Measurements from ENCODE around the gene BHLHA9. TPM values are rescaled to one million over a fixed set of nuclear protein-coding genes. Genes with fewer than 3 reads are reported as not detected.
A peak's percentile ranks its signal among the peaks of the same experiment; 100 is the strongest.

The BHLHA9 gene
- total RNA-seq, 2 experiments from 2014 or later = not detected

- H3K27ac Mint-ChIP-seq = no peak overlapping the region
- ChIA-PET POLR2A (no interaction called here), CTCF (interaction anchor here (1.3 kb wide), 1 partner anchor 104 kb away, joined by 4 read pairs; no protein-coding TSS in a partner anchor)
These were observed 43.9 kb upstream of the BHLHA9 start for GRCh38 chr17:1226308-1226707.

GRCh38 chr17:1227365-1227764 lies 42.9 kb upstream of the BHLHA9 start:
- no peaks in the 10 kb centered on the region for H3K9me3 Mint-ChIP-seq
- no peak overlapping the region for H3K27ac Mint-ChIP-seq
- H3K4me1 Mint-ChIP-seq (ENCODE audit: low read depth) = peaks cover 10% of the 10 kb centered on the region
- no peaks in the 10 kb centered on the region for H3K36me3 Mint-ChIP-seq (ENCODE audit: low read depth)
- H3K27me3 Mint-ChIP-seq = peaks cover 33% of the 10 kb centered on the region
- DNase-seq (no peak), ATAC-seq (no peak)
- no peak for TF ChIP-seq CTCF (IDR thresholded peaks at IDR 0.05)
- intact Hi-C loops (cut with micrococcal nuclease) = no loop called here
- peak overlapping the region; percentile 76 for H3K4me3 Mint-ChIP-seq
- ChIA-PET CTCF (interaction anchor here (1.3 kb wide), 1 partner anchor 105 kb away, joined by 4 read pairs; no protein-coding TSS in a partner anchor), POLR2A (interaction anchor here (0.6 to 1.4 kb wide), 3 partner anchors 173 to 300 kb away, joined by 3 to 4 read pairs (median 3); partner anchors contain the start of genes TIMM22 and YWHAE)

More at GRCh38 chr17:1226308-1226707, 43.9 kb upstream of the BHLHA9 start:
- peaks cover 7% of the 10 kb centered on the region for H3K4me1 Mint-ChIP-seq (ENCODE audit: low read depth)
- peaks cover 24% of the 10 kb centered on the region for H3K27me3 Mint-ChIP-seq
- intact Hi-C loops (cut with micrococcal nuclease) = no loop called here
- H3K36me3 Mint-ChIP-seq (ENCODE audit: low read depth) = no peaks in the 10 kb centered on the region
- no peak for DNase-seq
- TF ChIP-seq CTCF (IDR thresholded peaks at IDR 0.05) = no peak
- H3K9me3 Mint-ChIP-seq = no peaks in the 10 kb centered on the region
- H3K4me3 Mint-ChIP-seq = no peak overlapping the region
- no peak for ATAC-seq

GRCh38 chr17:1227917-1228780 lies 42.1 kb upstream of the BHLHA9 start:
- no peaks in the 10 kb centered on the region for H3K9me3 Mint-ChIP-seq
- peak overlapping the region; percentile 76 for H3K4me3 Mint-ChIP-seq
- H3K27ac Mint-ChIP-seq = peak overlapping the region; percentile 47
- intact Hi-C loops (cut with micrococcal nuclease) = no loop called here
- ATAC-seq = peak; percentile 35
- H3K4me1 Mint-ChIP-seq (ENCODE audit: low read depth) = peaks cover 10% of the 10 kb centered on the region
- TF ChIP-seq CTCF (IDR thresholded peaks at IDR 0.05) = no peak
- peaks cover 38% of the 10 kb centered on the region for H3K27me3 Mint-ChIP-seq
- H3K36me3 Mint-ChIP-seq (ENCODE audit: low read depth) = no peaks in the 10 kb centered on the region
- ChIA-PET CTCF (interaction anchor here (0.7 to 1.4 kb wide), 4 partner anchors 31 to 105 kb away, joined by 3 read pairs; no protein-coding TSS in a partner anchor), POLR2A (interaction anchor here (0.6 to 1.4 kb wide), 3 partner anchors 49 to 299 kb away, joined by 3 to 4 read pairs (median 3); partner anchors contain the start of gene YWHAE)
- peak; percentile 27 for DNase-seq

- DNase-seq = peak; percentile 16
- peaks cover 38% of the 10 kb centered on the region for H3K27me3 Mint-ChIP-seq
- POLR2A ChIA-PET = interaction anchor here (0.9 kb wide), 2 partner anchors 31 to 50 kb away, joined by 3 read pairs; no protein-coding TSS in a partner anchor
These were observed 41.4 kb upstream of the BHLHA9 start for GRCh38 chr17:1228781-1229348.

More at GRCh38 chr17:1228781-1229348, 41.4 kb upstream of the BHLHA9 start:
- Mint-ChIP-seq H3K36me3 (ENCODE audit: low read depth) (no peaks in the 10 kb centered on the region), H3K9me3 (no peaks in the 10 kb centered on the region), H3K4me1 (ENCODE audit: low read depth) (peaks cover 10% of the 10 kb centered on the region), H3K27ac (no peak overlapping the region), H3K4me3 (no peak overlapping the region)
- intact Hi-C loops (cut with micrococcal nuclease) = no loop called here
- ATAC-seq = peak; percentile 8
- CTCF ChIA-PET = interaction anchor here (0.9 to 1.5 kb wide), 5 partner anchors 31 to 106 kb away, joined by 3 to 5 read pairs (median 3); no protein-coding TSS in a partner anchor
- no peak for TF ChIP-seq CTCF (IDR thresholded peaks at IDR 0.05)

Data from activated CD8-positive, alpha-beta T cell treated with anti-CD3 and anti-CD28 coated beads for 36 hours (primary cell).